DMS153 treated with DMSO at 0.1 percent for 48 hours (cell line): ENCODE data around the gene RBM17.
"Not testable (repeated sequence)": the region's sequence is repeated elsewhere in the genome, so short reads cannot be mapped to it uniquely, and the experiment has no call there.

Source experiments
- DNase-seq: peaks from one replicate; lab custom pipeline; 2025; ENCODE audit not compliant: unreplicated experiment; lab: John Stamatoyannopoulos, UW

RBM17 gene

GRCh38 chr10:6079044-6079443 is 9.8 kb upstream of the RBM17 start:
- DNase-seq: no peak

- DNase-seq: no peak
Measured at GRCh38 chr10:6080417-6080973, 8.3 kb upstream of the RBM17 start.

- DNase-seq: no peak
Measured at GRCh38 chr10:6082496-6083395, 6.1 kb upstream of the RBM17 start.

GRCh38 chr10:6083523-6084475 is 5.0 kb upstream of the RBM17 start:
- DNase-seq: no peak

GRCh38 chr10:6086375-6087233 is 2.2 kb upstream of the RBM17 start:
- DNase-seq: peak; percentile 31

GRCh38 chr10:6089334-6090219 is 743 bp downstream of the RBM17 start:
- DNase-seq: no peak

GRCh38 chr10:6091630-6092029 is 2.8 kb downstream of the RBM17 start:
- DNase-seq: no peak

GRCh38 chr10:6092731-6093130 is 3.9 kb downstream of the RBM17 start:
- no peak for DNase-seq

- DNase-seq: no peak
Measured at GRCh38 chr10:6095810-6096570, 7.2 kb downstream of the RBM17 start.

GRCh38 chr10:6097063-6097462 is 8.2 kb downstream of the RBM17 start:
- DNase-seq: no peak

GRCh38 chr10:6098156-6098555 is 9.3 kb downstream of the RBM17 start:
- no peak for DNase-seq

- DNase-seq: no peak
Measured at GRCh38 chr10:6100370-6100769, 11.5 kb downstream of the RBM17 start.

GRCh38 chr10:6101181-6101580 is 12.3 kb downstream of the RBM17 start:
- DNase-seq: no peak

GRCh38 chr10:6102128-6102527 is 13.3 kb downstream of the RBM17 start:
- DNase-seq: no peak

- DNase-seq: no peak
Measured at GRCh38 chr10:6103591-6103990, 14.8 kb downstream of the RBM17 start.

GRCh38 chr10:6107616-6108015 is 18.8 kb downstream of the RBM17 start:
- not testable (repeated sequence) for DNase-seq

GRCh38 chr10:6108072-6108471 is 19.2 kb downstream of the RBM17 start:
- no peak for DNase-seq

- DNase-seq: no peak
Measured at GRCh38 chr10:6108631-6109443, 20.0 kb downstream of the RBM17 start.
